Fibroblast of lung (primary cell): ENCODE measurements around the gene PPFIBP2. TPM values are rescaled to one million over a fixed set of nuclear protein-coding genes. Genes with fewer than 3 reads are reported as not detected.

Experiments used
- DNase-seq, 2 donors: peaks; one replicate each; pipeline versions ENCODE4 v3.0.0 to v3.0.0-alpha.2; 2010; ENCODE audit warnings: low read depth in 2 of 2
- H2AFZ ChIP-seq: 2 replicates; pipeline ENCODE4 v1.5.1; 2012; ENCODE audit warnings: low read length, control low read depth, inconsistent platforms
- H3K27ac ChIP-seq: 2 replicates; pipeline ENCODE4 v1.5.1; 2011; ENCODE audit warnings: low read length, control low read depth; ENCODE audit not compliant: insufficient read depth
- H3K27me3 ChIP-seq: 2 replicates; pipeline ENCODE4 v1.5.1; 2011; ENCODE audit warnings: mild to moderate bottlenecking, low read length; ENCODE audit not compliant: control insufficient read depth, insufficient read depth
- H3K36me3 ChIP-seq: 2 replicates; pipeline ENCODE4 v1.5.1; 2011; ENCODE audit warnings: low read length; ENCODE audit not compliant: control insufficient read depth, insufficient read depth
- H3K4me1 ChIP-seq: 2 replicates; pipeline ENCODE4 v1.5.1; 2011; ENCODE audit warnings: low read length; ENCODE audit not compliant: control insufficient read depth, insufficient read depth; ENCODE audit errors: extremely low read depth
- H3K4me2 ChIP-seq: 2 replicates; pipeline ENCODE4 v1.5.1; 2011; ENCODE audit warnings: low read length, control low read depth; ENCODE audit not compliant: insufficient read depth; ENCODE audit errors: extremely low read depth
- H3K4me3 ChIP-seq, 4 experiments: fragments of 200-600 bp in 1 of 4; sonication (generic) in 1 of 4; replicated peaks in 1 of 4; 2 replicates each; pipeline ENCODE4 v1.5.1; 2011 to 2016; ENCODE audit warnings: low read length in 4 of 4, low read depth in 3 of 4, mild to moderate bottlenecking in 3 of 4, control low read depth in 2 of 4, inconsistent platforms in 1 of 4, mixed read lengths in 1 of 4; ENCODE audit not compliant: insufficient read depth in 1 of 4; ENCODE audit errors: control extremely low read depth in 1 of 4
- H3K79me2 ChIP-seq: 2 replicates; pipeline ENCODE4 v1.5.1; 2012; ENCODE audit warnings: mild to moderate bottlenecking, low read length, inconsistent platforms; ENCODE audit not compliant: control insufficient read depth, insufficient read depth
- H3K9ac ChIP-seq: 2 replicates; pipeline ENCODE4 v1.5.1; 2011; ENCODE audit warnings: mild to moderate bottlenecking, low read length, control low read depth; ENCODE audit not compliant: insufficient read depth
- H3K9me3 ChIP-seq: 2 replicates; pipeline ENCODE4 v1.5.1; 2012; ENCODE audit warnings: low read depth, low read length; ENCODE audit not compliant: control insufficient read depth, insufficient read depth
- H4K20me1 ChIP-seq: 2 replicates; pipeline ENCODE4 v1.5.1; 2011; ENCODE audit warnings: low read length; ENCODE audit not compliant: control insufficient read depth, insufficient read depth; ENCODE audit errors: extremely low read depth
- EZH2 ChIP-seq: IDR thresholded peaks from 2 replicates; pipeline ENCODE4 v1.5.1; 2012; ENCODE audit warnings: low read length, control low read depth, mild to moderate bottlenecking; ENCODE audit errors: missing control alignments
- polyA plus RNA-seq, 2 donors: library from polyadenylated mRNA; depleted of rRNA in 1 of 2; stranded (reverse) in 1 of 2; unstranded in 1 of 2; fragments of >200 nt; gene quantifications; 2 replicates each; pipeline ENCODE4 v1.2.1, GENCODE V29; 2011 to 2012; ENCODE audit warnings: missing spikeins in 1 of 2
- total RNA-seq: library from RNA; depleted of rRNA; stranded (reverse); fragments of >200 nt; gene quantifications from 2 replicates; pipeline ENCODE4 v1.2.1, GENCODE V29; 2014
- TF ChIP-seq, protein P1 (sequence below), 2 donors: IDR thresholded peaks in 1 of 2; conservative IDR thresholded peaks in 1 of 2; 1 replicate in 1 of 2; 2 replicates in 1 of 2; pipeline ENCODE4 v1.5.1; 2011 to 2012; ENCODE audit warnings: low read length in 2 of 2, control low read depth in 1 of 2, inconsistent platforms in 1 of 2, low read depth in 1 of 2, mild to moderate bottlenecking in 1 of 2

The PPFIBP2 gene
- total and polyA plus RNA-seq, 2 donors (not counting 1 experiment from before 2014, with no cell fraction given): 11.4 to 38.8 TPM

DNA sequence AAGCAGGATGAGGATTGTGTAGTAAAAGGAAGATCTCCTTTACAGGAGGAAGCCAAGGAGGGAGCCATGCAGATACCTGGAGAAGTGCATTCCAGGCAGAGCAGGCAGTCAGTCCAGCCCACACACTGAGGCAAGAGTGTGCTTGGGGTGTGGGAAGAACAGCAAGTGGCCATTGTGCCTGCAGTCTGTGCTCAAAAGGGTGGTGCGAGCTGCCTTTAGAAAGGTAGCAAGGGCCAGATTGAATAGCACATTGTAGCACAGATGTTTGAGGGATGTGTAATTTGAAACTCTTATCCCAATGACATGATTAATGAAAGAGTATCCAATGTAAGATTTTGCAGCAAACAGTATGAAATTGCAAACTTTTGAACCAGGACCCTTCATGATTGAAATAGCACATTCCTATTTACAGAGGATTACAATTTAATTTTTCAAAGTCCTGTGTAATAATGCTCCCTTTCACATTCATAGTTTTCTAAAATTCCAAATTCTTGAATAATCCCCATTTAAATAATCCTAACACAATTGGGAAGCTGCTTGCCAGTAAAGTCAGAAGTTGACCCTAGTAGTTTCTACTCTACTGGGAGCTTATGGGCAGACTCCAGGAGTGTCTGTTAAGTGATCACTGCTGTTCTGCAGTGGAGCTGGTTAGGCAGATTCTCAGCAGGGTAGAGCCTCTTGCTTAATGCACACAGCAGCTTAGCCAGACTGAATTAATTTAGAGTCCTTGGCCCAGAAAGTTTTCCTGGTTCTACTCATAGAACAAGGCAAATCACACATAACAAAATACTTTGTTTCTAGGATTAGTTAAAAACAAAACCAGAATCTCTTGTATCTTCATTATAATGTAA, 81.4 kb downstream of the PPFIBP2 start:
- Histone ChIP-seq H3K4me3 (no peak overlapping the region), H3K4me1 (peaks cover 3% of the 10 kb centered on the region), H3K79me2 (no peaks in the 10 kb centered on the region), H4K20me1 (no peaks in the 10 kb centered on the region), H2AFZ (no peak overlapping the region), H3K27me3 (no peaks in the 10 kb centered on the region), H3K36me3 (no peaks in the 10 kb centered on the region), H3K9me3 (no peaks in the 10 kb centered on the region), H3K9ac (no peak overlapping the region), H3K4me2 (no peak overlapping the region), H3K27ac (no peak overlapping the region)
- TF ChIP-seq, protein P1, sequence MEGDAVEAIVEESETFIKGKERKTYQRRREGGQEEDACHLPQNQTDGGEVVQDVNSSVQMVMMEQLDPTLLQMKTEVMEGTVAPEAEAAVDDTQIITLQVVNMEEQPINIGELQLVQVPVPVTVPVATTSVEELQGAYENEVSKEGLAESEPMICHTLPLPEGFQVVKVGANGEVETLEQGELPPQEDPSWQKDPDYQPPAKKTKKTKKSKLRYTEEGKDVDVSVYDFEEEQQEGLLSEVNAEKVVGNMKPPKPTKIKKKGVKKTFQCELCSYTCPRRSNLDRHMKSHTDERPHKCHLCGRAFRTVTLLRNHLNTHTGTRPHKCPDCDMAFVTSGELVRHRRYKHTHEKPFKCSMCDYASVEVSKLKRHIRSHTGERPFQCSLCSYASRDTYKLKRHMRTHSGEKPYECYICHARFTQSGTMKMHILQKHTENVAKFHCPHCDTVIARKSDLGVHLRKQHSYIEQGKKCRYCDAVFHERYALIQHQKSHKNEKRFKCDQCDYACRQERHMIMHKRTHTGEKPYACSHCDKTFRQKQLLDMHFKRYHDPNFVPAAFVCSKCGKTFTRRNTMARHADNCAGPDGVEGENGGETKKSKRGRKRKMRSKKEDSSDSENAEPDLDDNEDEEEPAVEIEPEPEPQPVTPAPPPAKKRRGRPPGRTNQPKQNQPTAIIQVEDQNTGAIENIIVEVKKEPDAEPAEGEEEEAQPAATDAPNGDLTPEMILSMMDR (conservative IDR thresholded peaks at IDR 0.05 in 1 of 2, IDR thresholded peaks at IDR 0.05 in 1 of 2; ENCODE audit: low read depth in 1 of 2, low read length in 2 of 2): no peak
- no peak for TF ChIP-seq EZH2
- peak in 1 of 2 donors; percentile 63 for DNase-seq

GRCh38 chr11:7595951-7596350, 82.2 kb downstream of the PPFIBP2 start:
- H3K36me3 ChIP-seq: no peaks in the 10 kb centered on the region
- no peaks in the 10 kb centered on the region for H3K27me3 ChIP-seq
- H3K4me3 ChIP-seq: no peak overlapping the region
- H3K9me3 ChIP-seq: no peaks in the 10 kb centered on the region
- H2AFZ ChIP-seq: no peak overlapping the region
- no peak overlapping the region for H3K9ac ChIP-seq
- no peak overlapping the region for H3K27ac ChIP-seq
- no peaks in the 10 kb centered on the region for H4K20me1 ChIP-seq
- H3K79me2 ChIP-seq: no peaks in the 10 kb centered on the region
- TF ChIP-seq EZH2: no peak
- TF ChIP-seq, protein P1 (conservative IDR thresholded peaks at IDR 0.05 in 1 of 2, IDR thresholded peaks at IDR 0.05 in 1 of 2; ENCODE audit: low read depth in 1 of 2, low read length in 2 of 2): no peak
- peaks cover 3% of the 10 kb centered on the region for H3K4me1 ChIP-seq
- DNase-seq: no peak
- H3K4me2 ChIP-seq: no peak overlapping the region

DNA sequence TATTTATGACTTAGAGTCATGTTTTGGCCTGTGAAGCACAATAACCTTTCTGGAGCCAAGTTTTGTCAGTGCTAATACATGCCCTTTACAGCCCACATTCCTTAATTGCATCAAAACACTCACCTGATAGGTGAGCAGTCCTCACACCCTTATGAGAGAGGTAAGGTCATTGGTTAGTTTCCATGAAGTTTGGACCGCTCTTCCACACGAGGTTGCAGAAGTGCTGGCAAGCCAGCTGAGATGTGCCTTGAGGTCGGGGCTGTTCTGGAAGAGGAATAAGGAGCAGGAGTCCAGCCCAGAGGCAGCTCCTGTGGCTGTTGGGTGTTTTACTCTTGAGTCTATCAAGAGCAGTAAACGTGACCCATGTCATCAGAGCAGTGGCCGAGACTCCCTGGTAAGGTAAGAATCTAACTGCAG, 83.2 kb downstream of the PPFIBP2 start:
- TF ChIP-seq, protein P1 (conservative IDR thresholded peaks at IDR 0.05 in 1 of 2, IDR thresholded peaks at IDR 0.05 in 1 of 2; ENCODE audit: low read depth in 1 of 2, low read length in 2 of 2): no peak
- TF ChIP-seq EZH2: no peak
- no peaks in the 10 kb centered on the region for H3K27me3 ChIP-seq
- no peaks in the 10 kb centered on the region for H4K20me1 ChIP-seq
- H3K9me3 ChIP-seq: no peaks in the 10 kb centered on the region
- peaks cover 3% of the 10 kb centered on the region for H3K4me1 ChIP-seq
- no peak overlapping the region for H2AFZ ChIP-seq
- H3K9ac ChIP-seq: no peak overlapping the region
- no peaks in the 10 kb centered on the region for H3K36me3 ChIP-seq
- H3K79me2 ChIP-seq: no peaks in the 10 kb centered on the region
- no peak for DNase-seq
- no peak overlapping the region for H3K4me2 ChIP-seq
- no peak overlapping the region for H3K27ac ChIP-seq
- no peak overlapping the region for H3K4me3 ChIP-seq
